NK-92 (cell line): ENCODE measurements around the gene FOXO3B.
"Not testable (repeated sequence)": the region's sequence is repeated elsewhere in the genome, so short reads cannot be mapped to it uniquely, and the experiment has no call there.

Experiments used
- DNase-seq: peaks from one replicate; lab custom pipeline; 2025; ENCODE audit not compliant: unreplicated experiment; lab: John Stamatoyannopoulos, UW

Gene FOXO3B

DNA sequence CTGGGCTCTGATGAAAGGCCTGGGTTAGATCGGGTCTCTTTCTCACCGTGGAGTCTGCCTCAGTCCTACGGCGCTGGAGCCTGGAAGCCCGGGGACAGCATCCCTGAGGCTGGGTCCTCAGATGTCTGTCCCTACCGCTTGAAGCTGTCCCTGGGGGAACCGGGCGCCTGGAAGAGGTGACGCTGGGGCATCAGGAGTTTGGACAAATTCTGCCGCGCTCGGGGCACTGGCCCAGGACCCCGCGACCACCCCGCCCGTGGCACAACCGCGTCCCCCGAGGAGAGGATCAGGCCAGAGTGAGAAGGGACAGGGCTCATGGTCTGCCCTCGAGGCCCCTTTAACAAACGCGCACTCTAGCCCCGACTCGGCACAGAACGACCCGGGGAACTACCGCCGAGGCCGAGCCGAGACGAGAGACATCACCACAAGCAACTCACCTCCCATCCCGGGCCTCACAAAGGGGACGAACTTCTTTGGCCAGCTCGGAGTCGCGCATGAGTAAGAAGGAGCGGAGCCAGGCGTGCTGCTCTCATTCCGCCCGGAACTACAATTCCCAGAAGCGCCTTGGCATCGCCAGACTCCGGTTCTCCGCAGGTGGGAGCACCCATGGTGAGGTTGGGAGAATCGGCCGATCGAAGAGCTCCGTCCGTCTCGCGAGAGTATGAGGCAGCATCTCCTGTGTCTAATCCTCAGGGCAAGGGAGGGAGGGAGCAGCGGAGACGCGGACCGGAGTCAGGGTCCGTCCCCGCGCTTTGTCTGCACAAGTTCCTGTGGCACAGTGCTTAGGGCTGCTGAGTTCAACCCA, at the start of gene FOXO3B:
FOXO3B (minus strand) TSS at position 548 of the 805 bp plus-strand sequence. CDS start 663 bp downstream, outside the sequence.
- not testable (repeated sequence) for DNase-seq

DNA sequence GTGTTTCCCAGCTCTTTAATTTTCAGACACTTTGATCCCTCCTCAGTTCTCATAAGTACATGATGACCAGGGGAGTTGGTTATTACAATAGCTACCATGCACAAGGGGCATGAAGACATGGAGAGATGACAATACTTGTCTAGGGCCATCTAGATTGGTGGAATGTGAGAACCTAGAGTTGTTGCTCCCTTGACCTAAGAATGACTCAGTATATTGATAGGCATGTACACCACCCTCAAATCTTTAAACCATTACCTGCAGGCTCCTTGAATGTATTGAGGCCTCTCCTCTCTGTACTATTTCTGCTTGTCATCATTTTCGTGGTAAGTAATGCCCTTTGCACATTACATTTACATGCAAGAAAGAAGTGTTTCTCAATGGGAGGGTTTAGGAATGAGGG, 41.4 kb upstream of the FOXO3B start:
- DNase-seq = not testable (repeated sequence)

DNA sequence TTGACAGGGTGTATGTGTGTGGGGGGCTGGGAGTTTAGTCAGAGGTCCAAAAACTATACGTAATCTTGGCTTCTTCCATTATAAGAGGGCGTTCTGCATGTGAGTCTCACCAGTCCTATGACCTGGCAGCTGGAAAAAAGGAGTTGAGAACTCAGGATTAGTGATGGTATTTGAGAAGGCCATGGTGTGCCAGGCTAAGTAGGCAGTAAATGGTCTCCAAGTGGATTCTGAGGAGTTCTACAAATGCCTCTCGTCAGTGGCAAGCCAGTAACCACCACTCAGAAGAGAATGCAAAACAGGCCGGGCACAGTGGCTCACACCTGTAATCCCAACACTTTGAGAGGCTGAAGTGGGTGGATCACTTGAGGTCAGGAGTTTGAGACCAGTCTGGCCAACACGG, 40.5 kb upstream of the FOXO3B start:
- not testable (repeated sequence) for DNase-seq

DNA sequence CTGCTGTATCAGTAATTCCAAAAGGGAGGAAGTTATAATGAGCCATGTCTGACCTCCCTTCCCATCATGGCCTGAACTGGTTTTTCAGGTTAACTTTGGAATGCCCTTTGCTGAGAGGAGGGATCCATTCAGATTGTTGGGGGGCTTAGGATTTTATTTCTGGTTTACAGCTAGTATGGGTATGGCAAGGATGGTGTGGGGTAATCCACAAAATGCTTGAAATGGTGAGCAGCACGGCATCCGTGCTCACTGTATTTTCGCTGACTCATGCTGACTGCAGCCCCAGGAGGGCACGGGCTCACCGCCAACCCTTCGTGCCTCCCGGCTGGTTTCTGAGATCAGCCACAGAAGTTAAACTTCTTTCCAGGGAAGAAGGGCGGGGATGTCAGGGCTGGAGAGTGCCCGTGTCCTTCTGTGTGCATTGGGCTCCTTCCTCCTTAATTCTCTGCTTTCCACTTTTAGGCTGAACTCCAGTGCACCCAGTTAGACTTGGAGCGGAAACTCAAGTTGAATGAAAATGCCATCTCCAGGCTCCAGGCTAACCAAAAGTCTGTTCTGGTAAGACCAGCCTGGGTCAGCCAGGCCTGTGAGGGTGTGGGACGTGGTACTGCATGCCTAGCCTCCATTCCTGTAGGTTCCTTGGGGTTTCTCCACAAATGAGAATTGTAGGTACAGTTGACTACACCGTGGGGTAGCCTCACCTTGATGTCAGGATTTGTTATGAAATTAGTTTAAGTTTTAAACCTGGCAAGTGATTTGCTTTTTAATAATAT, 39.8 kb upstream of the FOXO3B start:
- DNase-seq = not testable (repeated sequence)

DNA sequence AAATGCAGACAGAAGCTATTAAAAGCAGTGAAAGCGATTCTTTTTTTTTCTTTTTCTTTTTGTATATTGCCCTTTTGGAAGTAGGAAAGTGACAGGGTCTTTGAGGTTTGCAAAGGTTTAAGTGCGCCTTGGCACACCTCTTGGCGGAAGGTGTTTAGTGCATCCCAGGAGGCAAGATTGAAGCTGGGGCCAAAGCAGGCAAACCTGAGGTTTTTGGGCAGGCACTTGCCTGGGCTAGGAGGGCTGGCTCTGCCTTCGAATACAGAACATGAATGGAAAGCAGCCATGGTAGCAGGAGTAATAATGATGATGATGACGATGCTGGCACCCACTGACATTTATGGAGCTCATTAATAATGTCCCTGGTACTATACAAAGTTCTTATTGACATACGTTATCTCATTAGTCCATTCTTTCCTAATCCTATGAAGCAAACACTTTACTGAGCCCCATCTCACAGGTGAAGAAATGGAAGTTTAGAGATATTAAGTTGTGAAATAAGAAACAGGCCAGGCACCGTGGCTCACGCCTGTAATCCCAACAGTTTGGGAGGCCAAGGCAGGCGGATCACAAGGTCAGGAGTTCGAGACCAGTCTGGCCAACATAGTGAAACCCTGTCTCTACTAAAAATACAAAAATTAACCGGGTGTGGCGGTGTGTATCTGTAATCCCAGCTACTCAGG, 37.5 kb upstream of the FOXO3B start:
- DNase-seq = not testable (repeated sequence)

DNA sequence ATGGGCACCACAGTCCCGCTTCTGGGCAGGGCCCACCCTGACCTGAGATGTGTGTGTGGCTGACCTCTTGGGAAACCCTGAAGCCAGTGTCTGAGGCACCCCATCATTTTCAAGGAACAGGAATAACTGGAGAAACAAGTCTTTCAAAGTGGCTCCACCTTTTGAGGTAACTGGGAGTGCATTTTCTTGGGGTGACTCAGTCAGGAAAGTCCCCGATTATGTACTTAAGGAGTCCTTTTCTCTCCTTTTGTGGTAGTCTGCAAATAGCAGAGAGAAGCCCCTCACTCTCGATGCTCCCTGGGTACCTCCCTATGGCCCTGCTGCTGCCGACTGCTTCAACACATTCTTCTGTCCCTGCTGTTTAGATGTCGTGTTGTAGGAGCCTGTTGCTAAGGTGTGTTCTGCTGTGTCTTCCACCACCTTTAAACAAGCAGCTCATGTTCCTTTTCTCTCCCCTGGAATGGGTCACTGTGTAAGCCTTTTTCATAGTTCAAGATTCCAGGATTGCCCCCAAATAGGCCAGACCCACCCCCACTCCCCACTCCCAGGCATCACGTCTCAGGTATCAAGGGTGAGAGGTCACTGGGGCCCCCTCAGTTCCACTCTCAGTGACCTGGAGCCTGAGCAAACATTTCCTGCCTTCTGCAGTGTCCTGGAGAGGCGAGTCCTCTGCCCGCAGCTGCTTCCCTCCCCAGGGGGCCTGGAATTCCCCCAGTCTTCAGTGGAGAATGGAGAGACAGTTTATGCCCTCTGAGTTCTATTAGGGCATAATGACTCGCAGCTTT, 36.7 kb upstream of the FOXO3B start:
- not testable (repeated sequence) for DNase-seq

DNA sequence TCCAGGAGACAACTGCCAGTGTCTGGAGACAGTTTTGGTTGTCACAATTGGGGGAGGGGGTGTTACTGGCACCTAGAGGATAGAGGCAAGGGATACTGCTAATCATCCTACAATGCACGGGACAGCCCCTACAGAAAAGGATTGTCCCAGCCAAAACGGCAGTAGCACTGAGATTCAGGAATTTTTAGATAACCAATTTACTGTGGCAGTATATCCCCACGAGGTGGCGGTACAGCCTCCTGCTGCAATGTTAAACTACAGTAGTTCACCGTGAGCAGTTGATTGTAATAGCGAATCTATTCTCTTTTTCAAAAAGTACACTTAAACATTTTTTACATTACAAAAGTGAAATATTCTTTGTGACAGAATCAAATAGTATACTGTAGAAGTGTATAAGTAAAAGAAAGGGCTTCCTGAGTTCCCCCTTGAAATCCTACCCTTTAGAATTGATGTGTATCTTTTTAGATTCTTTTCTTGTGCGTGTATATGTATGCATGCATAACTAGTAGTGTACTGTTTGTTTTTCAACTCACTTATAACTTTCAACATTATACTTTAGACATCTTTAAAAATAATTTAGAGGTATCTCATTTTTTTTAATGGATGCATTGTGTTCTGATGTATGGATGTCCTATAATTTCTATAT, 30.4 kb upstream of the FOXO3B start:
- not testable (repeated sequence) for DNase-seq

DNA sequence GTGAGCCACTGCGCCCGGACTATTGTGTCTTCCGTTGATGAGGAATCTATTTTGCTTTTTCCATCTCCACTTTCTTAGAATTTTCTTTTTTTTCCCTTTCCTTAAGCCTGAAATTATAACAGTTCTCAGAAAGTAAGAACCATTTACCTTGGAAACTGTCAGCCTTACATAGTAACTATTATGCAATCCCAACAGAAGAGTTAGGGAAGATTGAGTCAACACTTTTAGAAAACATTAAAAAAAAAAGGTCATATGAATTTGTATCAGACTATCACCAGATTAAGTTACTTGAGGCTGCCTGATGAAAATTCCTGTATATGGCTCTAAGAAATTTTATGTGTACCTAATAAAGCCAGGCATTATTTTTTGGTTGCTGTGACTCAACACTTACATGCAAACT, 26.1 kb upstream of the FOXO3B start:
- DNase-seq = not testable (repeated sequence)

DNA sequence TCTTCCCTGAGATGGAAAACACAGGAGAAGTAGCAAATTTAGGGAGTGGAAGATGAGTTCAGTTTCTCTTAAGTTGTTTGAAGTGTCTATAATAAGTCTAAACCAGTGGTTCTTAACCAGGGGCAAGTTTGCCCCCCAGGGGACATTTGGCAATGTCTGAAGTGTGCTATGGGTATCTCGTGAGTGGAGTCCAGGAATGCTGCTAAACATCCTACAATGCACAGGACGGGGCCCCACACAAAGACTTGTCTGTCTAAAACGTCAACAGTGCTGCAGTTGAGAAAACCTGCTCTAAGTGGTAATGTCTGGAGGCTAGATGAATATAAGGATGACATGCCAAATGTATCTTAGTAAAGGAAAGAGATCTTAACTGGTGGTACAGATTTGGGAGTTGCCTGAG, 23.8 kb upstream of the FOXO3B start:
- not testable (repeated sequence) for DNase-seq

DNA sequence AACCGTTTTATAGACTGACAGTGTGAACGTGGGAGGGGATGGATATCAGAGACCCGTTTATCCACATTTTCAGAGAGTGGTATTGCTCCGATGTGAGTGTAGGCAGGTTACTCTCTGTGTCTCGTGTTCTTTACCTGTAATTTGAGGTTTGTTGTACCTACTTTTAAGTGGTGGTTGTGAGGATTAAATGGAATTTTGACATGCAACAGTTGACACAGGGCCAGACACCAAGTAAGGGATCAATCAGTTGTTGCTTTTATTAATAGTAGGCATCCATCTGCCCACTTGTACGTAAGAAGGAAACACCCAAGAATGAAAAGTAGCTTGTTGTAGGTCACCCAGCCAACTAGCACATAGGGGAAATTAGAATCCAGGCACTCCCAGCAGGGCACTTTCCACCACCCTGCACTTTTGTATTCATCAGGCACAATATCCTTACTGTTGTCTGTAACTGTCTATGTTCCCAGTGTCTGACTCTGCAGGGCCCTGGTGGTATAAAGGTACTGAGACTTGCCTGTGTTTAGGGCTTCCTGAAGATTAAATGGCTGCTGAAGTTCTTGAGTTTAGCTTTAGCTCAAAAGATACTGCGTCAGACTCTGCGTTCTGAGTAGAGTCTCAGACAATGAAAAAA, 16.5 kb upstream of the FOXO3B start:
- DNase-seq = not testable (repeated sequence)

DNA sequence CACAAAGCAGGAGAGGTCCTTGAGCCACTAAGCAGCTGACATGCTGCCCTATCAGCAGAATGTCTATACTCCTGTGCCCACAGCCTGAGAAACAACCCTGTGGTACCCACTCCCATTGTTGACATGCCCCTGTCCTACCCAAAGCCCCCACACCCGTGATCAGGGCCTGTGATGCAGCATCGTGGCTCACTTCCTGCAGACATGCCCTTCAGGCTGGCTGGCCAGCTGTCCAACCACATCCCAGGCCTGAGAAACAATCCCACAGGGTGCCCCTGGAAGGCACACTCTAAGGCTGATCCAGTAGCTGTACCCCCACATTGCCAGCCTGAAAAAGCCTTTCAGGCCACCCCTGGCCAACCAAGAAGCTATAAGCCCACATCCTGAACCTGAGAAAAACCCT, 13.0 kb upstream of the FOXO3B start:
- DNase-seq = not testable (repeated sequence)

DNA sequence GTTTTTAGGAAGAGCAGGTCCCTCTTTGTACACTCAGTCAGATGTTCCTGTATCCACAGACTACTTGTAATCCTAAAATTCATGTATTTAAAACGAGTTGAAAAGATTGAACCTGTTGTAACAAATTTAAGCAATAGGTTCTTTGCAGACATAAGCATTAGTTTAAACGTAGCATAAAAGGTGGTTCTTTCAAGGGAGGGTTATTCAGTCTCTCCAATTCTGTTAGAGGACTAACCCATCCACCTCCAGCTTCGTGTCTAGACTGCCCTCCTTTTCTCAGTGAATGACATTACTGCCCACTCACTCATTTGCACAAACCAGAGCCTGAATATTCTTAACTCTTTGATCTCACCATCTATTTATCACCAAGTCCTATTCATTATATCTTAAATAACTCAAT, 554 bp upstream of the FOXO3B start:
- not testable (repeated sequence) for DNase-seq

DNA sequence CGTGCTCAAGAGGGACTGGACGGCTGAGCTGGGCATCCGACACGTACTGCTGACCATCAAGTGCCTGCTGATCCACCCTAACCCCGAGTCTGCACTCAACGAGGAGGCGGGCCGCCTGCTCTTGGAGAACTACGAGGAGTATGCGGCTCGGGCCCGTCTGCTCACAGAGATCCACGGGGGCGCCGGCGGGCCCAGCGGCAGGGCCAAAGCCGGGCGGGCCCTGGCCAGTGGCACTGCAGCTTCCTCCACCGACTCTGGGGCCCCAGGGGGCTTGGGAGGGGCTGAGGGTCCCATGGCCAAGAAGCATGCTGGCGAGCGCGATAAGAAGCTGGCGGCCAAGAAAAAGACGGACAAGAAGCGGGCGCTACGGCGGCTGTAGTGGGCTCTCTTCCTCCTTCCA, 4.7 kb downstream of the FOXO3B start:
- not testable (repeated sequence) for DNase-seq

DNA sequence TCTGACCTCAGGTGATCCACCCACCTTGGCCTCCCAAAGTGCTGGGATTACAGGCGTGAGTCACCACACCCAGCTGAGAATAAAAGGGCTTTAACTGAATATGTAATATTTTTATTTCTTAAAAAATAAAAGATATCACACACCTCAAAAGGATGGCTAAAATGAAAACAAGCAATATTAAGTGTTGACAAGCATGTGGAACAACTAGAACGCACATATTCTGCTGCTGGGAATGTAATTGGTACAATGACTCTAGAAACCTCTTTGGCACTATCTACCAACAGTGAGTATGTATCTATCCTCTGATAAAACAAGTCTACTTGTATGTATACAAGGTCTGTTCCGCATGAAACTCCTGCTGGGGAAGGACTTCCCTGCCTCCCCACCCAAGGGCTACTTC, 5.2 kb downstream of the FOXO3B start:
- DNase-seq = not testable (repeated sequence)

DNA sequence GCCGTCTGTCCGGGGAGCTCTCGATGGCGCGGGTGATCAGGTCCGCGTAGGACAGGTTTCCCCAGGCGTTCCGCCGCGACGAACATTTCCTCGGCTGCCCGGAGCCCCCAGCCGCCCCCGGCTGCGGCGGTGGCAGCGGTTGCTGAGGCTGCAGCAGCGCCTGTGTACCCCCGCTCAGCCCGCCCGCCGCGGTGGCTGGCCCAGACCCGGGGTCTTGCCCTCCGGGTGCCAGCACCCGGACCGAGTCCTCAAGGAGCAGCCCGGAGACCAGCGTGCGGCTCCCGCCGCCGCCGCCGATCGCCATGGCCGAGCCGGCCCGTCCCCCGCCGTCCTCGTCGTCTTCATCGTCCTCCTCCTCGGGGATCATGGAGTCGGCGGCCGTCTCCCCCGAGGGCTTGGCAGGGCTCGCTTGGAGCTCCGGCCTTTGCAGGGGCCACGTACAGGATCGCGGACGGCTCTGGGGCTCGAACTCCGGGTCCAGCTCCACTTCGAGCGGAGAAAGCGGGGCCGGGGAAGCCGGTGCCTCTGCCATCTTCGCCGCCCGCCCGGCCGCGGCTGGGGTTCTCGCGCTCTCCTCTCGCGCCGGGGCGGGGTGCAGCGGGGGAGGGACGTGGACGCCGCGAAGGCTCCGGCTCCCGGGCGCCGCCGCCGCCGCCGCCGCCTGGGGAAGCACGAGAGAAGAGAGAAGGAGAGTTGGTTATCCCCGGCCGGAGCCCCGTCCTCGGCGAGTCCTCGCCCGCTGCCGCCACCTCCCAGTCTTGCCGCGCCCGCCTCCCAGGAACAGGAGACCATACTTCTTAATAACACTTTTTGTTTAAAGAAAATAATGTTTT, 9.5 kb downstream of the FOXO3B start:
- DNase-seq = not testable (repeated sequence)

DNA sequence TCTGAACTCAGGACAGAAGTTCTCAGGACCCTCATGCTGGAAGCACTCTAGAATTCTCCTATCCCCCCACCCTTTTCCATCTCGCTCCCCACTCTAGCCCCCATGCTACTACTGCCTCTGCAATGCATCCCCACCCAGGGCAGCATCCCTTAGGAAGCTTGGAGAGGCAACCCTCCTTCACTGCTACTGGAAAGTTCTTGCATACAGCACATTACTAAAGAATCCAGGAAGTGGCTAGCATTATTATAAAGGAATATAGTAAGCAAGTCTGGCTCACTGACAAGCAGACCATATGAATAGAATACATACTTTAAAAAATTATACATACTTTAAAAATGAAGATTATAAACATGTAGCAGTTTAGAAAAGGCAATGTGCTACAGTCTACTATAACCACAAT, 13.5 kb downstream of the FOXO3B start:
- not testable (repeated sequence) for DNase-seq

DNA sequence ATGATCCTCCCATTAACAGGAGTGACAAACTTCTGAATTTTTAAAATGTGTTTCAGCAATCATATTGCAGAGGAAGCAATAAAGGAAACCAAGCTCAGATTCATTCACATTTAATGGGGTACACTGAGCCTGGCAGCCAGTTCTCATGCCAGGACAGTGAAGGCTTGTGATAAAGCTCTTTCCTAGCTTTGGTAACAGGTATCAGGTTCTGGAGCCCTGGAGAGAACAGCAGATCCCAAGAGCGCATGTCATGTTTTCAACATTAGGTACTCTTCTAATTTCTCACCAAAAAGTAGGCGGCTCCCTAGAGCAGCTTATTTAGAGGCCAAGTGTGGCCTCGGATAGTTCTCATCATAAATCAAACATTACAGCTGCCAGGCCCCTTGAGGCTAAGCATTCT, 14.6 kb downstream of the FOXO3B start:
- DNase-seq = not testable (repeated sequence)

DNA sequence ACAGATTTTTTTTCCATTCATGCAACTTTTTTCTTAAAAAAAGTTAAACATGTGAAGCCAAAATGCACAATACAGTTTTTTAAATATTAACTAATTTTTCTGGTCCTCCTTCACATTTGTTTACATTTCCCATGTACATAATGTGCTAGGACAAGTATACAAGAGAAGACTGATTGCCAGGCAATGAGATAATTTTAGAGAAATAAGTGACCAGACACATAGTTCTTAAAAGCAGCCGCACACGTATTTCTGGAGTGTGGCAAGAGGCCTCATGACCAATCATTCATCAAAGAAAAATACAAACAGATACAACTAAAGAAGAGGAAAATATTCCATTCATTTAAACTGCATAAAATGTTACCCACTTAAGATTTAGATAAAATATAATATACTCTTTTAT, 15.8 kb downstream of the FOXO3B start:
- not testable (repeated sequence) for DNase-seq
